ENCODE results near the gene C8G. TPM values are rescaled to one million over a fixed set of nuclear protein-coding genes. Genes with fewer than 3 reads are reported as not detected.
A peak's percentile ranks its signal among the peaks of the same experiment; 100 is the strongest.

Gene C8G
- total RNA-seq, 6 experiments from 2014 or later: 248 to 755 (median 453) TPM

DNA sequence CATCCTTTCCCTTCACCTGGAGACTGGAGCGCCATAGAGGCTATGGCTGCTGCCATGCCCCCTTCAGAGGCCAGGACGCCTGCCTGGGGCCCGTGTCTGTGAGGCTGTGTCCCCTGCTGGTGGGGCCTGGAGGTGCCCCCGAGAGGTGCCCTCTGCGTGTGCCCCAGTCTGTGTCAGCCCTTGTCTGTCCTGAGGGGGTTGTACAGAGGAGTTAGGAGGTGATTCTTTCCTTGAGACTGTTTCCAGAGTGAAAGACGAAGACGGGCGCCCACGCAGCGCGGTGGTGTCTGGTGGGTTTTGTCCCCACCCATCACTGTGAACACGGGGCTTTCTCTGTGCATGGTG lies 34.2 kb upstream of the C8G start:
- intact Hi-C loops (cut with DNase I): no loop called here
- H3K27me3 ChIP-seq: no peaks in the 10 kb centered on the region
- peaks cover 0 to 23% (median 5%) of the 10 kb centered on the region in 4 donors for H3K36me3 ChIP-seq
- peak in 1 of 4 donors; percentile 20 for ATAC-seq
- WGBS (ENCODE audit: insufficient coverage, low coverage, low lambda C conversion rate, missing lambda C conversion rate): 100% methylated on average over 7 of the region's 12 CpGs
- H3K27ac ChIP-seq: no peak overlapping the region
- no peaks in the 10 kb centered on the region for H3K4me1 ChIP-seq
- H3K4me3 ChIP-seq: no peak overlapping the region
- TF ChIP-seq POLR2A (IDR thresholded peaks at IDR 0.05): no peak
- TF ChIP-seq, protein P1, sequence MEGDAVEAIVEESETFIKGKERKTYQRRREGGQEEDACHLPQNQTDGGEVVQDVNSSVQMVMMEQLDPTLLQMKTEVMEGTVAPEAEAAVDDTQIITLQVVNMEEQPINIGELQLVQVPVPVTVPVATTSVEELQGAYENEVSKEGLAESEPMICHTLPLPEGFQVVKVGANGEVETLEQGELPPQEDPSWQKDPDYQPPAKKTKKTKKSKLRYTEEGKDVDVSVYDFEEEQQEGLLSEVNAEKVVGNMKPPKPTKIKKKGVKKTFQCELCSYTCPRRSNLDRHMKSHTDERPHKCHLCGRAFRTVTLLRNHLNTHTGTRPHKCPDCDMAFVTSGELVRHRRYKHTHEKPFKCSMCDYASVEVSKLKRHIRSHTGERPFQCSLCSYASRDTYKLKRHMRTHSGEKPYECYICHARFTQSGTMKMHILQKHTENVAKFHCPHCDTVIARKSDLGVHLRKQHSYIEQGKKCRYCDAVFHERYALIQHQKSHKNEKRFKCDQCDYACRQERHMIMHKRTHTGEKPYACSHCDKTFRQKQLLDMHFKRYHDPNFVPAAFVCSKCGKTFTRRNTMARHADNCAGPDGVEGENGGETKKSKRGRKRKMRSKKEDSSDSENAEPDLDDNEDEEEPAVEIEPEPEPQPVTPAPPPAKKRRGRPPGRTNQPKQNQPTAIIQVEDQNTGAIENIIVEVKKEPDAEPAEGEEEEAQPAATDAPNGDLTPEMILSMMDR (IDR thresholded peaks at IDR 0.05): no peak
- no peaks in the 10 kb centered on the region for H3K9me3 ChIP-seq
- DNase-seq: no peak

DNA sequence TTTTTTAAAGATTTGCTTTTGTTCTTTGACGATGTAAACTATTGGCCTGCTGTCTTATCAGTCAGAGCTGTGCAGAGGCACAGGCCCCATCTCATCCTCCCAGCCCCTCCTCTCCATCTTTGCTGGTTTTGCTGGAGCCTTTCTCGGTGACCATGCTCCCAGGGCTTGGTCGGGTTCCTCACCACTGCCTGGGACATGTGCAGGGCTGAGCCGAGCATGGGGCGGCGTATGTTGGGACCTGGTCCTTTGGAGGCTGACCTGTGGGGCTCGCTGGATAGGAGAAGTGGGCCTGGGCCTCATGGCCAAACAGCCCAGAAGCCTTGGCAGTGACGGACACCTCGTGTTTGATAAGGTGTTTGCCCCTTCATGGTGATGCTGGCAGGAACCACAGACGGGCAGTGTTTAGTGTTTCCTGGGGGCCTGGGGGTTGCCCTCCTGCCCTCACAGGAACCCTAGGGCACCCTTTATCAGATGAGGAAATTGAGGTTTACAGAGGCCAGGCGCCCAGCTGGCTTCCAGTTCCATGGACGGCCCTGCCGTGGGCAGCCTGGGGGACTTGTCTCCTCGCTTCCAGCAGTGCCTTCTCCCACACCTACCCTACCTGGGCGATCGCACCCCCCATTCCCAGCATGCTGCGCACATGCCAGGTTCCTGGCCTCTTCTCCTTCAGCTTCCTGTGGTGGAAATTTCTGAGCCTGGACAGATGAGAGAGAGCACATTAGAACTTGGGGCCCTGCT lies 31.2 kb upstream of the C8G start:
- no peak for TF ChIP-seq POLR2A (IDR thresholded peaks at IDR 0.05)
- TF ChIP-seq, protein P1 (IDR thresholded peaks at IDR 0.05): no peak
- H3K27ac ChIP-seq: no peak overlapping the region
- no peaks in the 10 kb centered on the region for H3K9me3 ChIP-seq
- intact Hi-C loops (cut with DNase I): no loop called here
- ATAC-seq (no peak), DNase-seq (no peak)
- no peaks in the 10 kb centered on the region for H3K4me1 ChIP-seq
- no peak overlapping the region for H3K4me3 ChIP-seq
- no peaks in the 10 kb centered on the region for H3K27me3 ChIP-seq
- peaks cover 0 to 31% (median 3%) of the 10 kb centered on the region in 4 donors for H3K36me3 ChIP-seq
- WGBS (ENCODE audit: insufficient coverage, low coverage, low lambda C conversion rate, missing lambda C conversion rate): 67% methylated on average over 1 of the region's 17 CpGs

DNA sequence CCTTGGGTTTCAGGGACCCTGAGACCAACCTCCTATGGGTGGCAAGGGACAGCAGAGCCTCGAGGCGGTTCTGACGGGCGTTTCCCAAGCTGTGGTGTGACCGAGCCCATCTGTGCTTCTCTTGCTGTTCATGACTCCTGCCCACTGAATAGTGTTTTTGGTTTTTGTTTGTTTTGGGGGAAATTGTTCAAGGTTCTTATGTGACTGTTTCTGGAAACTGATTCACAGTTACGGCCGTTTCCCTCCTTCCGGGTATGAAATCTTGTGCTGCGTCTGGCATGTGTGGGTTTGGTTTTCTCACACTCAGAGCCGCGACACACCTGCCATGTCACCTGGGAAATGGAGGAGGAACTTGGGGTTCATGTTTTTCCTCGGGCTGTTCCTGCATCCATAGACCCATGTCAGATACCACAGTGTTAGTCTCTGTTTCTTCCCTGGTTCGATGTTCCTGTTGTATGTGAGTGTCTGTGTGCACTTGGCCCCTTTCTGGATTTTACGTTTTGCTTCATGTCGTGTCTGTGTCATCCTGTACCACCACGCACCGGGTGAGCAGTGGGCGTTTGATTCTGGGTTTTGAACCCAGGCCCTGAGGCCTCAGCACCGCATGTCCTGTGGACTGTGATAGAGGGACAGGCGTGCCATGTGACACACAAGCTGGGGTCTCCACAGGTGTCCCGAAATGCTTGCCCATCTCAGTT lies 29.3 kb upstream of the C8G start:
- no peak overlapping the region for H3K27ac ChIP-seq
- TF ChIP-seq, protein P1 (IDR thresholded peaks at IDR 0.05): no peak
- TF ChIP-seq POLR2A (IDR thresholded peaks at IDR 0.05): no peak
- no peaks in the 10 kb centered on the region for H3K4me1 ChIP-seq
- H3K4me3 ChIP-seq: no peak overlapping the region
- H3K9me3 ChIP-seq: no peaks in the 10 kb centered on the region
- WGBS (ENCODE audit: insufficient coverage, low coverage, low lambda C conversion rate, missing lambda C conversion rate): 83% methylated on average over 13 of the region's 21 CpGs
- DNase-seq (no peak), ATAC-seq (no peak)
- no peaks in the 10 kb centered on the region for H3K27me3 ChIP-seq
- H3K36me3 ChIP-seq: peaks cover 0 to 43% (median 10%) of the 10 kb centered on the region in 4 donors
- intact Hi-C loops (cut with DNase I): no loop called here

DNA sequence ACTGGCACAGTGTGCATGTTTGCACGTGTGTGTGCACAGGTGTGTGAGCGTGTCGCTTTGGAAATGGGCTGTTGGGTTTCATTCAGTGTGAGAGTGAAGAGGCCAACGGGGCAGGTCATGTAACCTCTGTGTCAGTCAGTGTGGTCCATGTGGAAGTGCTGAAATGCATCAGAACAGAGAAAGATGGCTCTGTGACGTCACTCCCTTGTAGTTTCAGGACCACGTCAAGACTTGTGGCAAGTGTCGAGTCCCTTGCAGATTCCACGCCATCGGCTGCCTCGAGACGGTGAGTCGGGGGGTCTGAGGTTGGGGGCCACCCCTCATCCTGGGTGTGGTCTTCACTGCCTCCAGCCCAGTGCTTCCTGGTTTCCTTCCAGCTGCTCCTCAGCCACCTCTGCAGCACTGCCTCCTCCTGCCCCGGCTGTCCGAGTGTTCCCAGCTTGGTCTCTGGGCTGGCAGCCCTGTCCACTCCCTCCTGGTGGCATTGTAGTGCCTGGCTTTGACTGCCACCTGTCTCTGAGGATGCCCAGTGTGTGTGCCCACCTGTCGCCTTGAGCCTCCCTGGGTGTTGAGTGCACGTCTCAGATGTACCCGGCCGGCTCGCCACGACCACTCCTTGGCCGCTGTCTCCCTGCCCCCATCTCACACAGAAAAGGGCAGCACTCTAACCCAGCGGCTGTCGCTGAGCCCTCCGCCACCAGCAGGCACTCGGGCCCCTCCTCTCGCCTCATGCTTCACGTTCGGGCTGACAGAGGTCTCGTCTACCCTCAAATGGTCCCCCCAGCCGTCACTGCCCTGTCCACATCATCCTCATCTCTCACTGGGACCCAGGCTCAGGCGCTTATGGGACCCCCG lies 28.5 kb upstream of the C8G start:
- no peak for DNase-seq
- H3K36me3 ChIP-seq: peaks cover 0 to 46% (median 11%) of the 10 kb centered on the region in 4 donors
- ATAC-seq: no peak

More for the DNA sequence above, 28.5 kb upstream of the C8G start:
- H3K4me3 ChIP-seq: no peak overlapping the region
- TF ChIP-seq, protein P1 (IDR thresholded peaks at IDR 0.05): no peak
- TF ChIP-seq POLR2A (IDR thresholded peaks at IDR 0.05): no peak
- no peaks in the 10 kb centered on the region for H3K27me3 ChIP-seq
- 91% methylated on average over 14 of the region's 32 CpGs for WGBS (ENCODE audit: insufficient coverage, low coverage, low lambda C conversion rate, missing lambda C conversion rate)
- H3K9me3 ChIP-seq: no peaks in the 10 kb centered on the region
- intact Hi-C loops (cut with DNase I): no loop called here
- no peak overlapping the region for H3K27ac ChIP-seq
- H3K4me1 ChIP-seq: no peaks in the 10 kb centered on the region

All from right lobe of liver (tissue), 6 donors.